Astrocyte (in vitro differentiated cells and primary cell): ENCODE results near the gene IQGAP3. TPM values are rescaled to one million over a fixed set of nuclear protein-coding genes. Genes with fewer than 3 reads are reported as not detected.

Experiments
- DNase-seq: peaks from one replicate; pipeline ENCODE4 v3.0.0-alpha.2; 2010; ENCODE audit warnings: low read depth
- FAIRE-seq: peaks from 2 replicates; lab custom pipeline; 2011; peaks lifted over from hg19 to GRCh38; lab: Jason Lieb, UNC
- H2AFZ ChIP-seq: 2 replicates; pipeline ENCODE4 v1.6.0; 2012; ENCODE audit warnings: low read depth, low read length, inconsistent platforms
- H3K27ac ChIP-seq: 2 replicates; pipeline ENCODE4 v1.5.1; 2011; ENCODE audit warnings: low read depth, low read length, inconsistent platforms
- H3K27me3 ChIP-seq: 2 replicates; pipeline ENCODE4 v1.6.0; 2011; ENCODE audit warnings: low read length, inconsistent platforms; ENCODE audit not compliant: insufficient read depth
- H3K36me3 ChIP-seq: 2 replicates; pipeline ENCODE4 v1.5.1; 2011; ENCODE audit warnings: low read length, inconsistent platforms; ENCODE audit not compliant: insufficient read depth
- H3K4me1 ChIP-seq: 2 replicates; pipeline ENCODE4 v1.5.1; 2011; ENCODE audit warnings: low read length, inconsistent platforms; ENCODE audit not compliant: insufficient read depth
- H3K4me2 ChIP-seq: 2 replicates; pipeline ENCODE4 v1.6.0; 2012; ENCODE audit warnings: low read length, inconsistent platforms
- H3K4me3 ChIP-seq: 2 replicates; pipeline ENCODE4 v1.5.1; 2011; ENCODE audit warnings: low read depth, mild to moderate bottlenecking, low read length, inconsistent platforms; ENCODE audit not compliant: insufficient read depth
- H3K79me2 ChIP-seq: 2 replicates; pipeline ENCODE4 v1.6.0; 2012; ENCODE audit warnings: mild to moderate bottlenecking, low read length, inconsistent platforms; ENCODE audit not compliant: insufficient read depth
- H3K9ac ChIP-seq: 2 replicates; pipeline ENCODE4 v1.6.0; 2012; ENCODE audit warnings: mild to moderate bottlenecking, low read length, inconsistent platforms
- H3K9me3 ChIP-seq: 2 replicates; pipeline ENCODE4 v1.5.1; 2012; ENCODE audit warnings: low read depth, mild to moderate bottlenecking, low read length, inconsistent platforms; ENCODE audit not compliant: insufficient read depth
- H4K20me1 ChIP-seq: 2 replicates; pipeline ENCODE4 v1.6.0; 2012; ENCODE audit warnings: low read length, inconsistent platforms; ENCODE audit not compliant: insufficient read depth
- H3K27ac Mint-ChIP-seq: one replicate; pipeline ENCODE4 v1.8.0; 2021; ENCODE audit warnings: mild to moderate bottlenecking, mixed read lengths; ENCODE audit not compliant: unreplicated experiment
- H3K27me3 Mint-ChIP-seq: one replicate; pipeline ENCODE4 v1.8.0; 2021; ENCODE audit warnings: low read depth, mixed read lengths; ENCODE audit not compliant: unreplicated experiment
- H3K36me3 Mint-ChIP-seq: one replicate; pipeline ENCODE4 v1.8.0; 2021; ENCODE audit warnings: low read depth, mixed read lengths; ENCODE audit not compliant: unreplicated experiment
- H3K4me1 Mint-ChIP-seq: one replicate; pipeline ENCODE4 v1.8.0; 2021; ENCODE audit warnings: low read depth, mixed read lengths; ENCODE audit not compliant: unreplicated experiment
- H3K4me3 Mint-ChIP-seq: one replicate; pipeline ENCODE4 v1.8.0; 2021; ENCODE audit warnings: mild to moderate bottlenecking, moderate library complexity, mixed read lengths; ENCODE audit not compliant: unreplicated experiment
- H3K9me3 Mint-ChIP-seq: one replicate; pipeline ENCODE4 v1.8.0; 2021; ENCODE audit warnings: mild to moderate bottlenecking, mixed read lengths; ENCODE audit not compliant: unreplicated experiment
- EZH2 ChIP-seq: IDR thresholded peaks from 2 replicates; pipeline ENCODE4 v1.6.1; 2012; ENCODE audit warnings: mild to moderate bottlenecking, low read length, inconsistent platforms; ENCODE audit not compliant: insufficient read depth
- total RNA-seq: library from RNA; stranded (reverse); gene quantifications from 2 replicates; pipeline ENCODE4 v1.2.1, GENCODE V29; 2021
- TF ChIP-seq, protein P1 (sequence below): IDR thresholded peaks from 2 replicates; pipeline ENCODE4 v1.5.1; 2011; ENCODE audit warnings: low read depth, mild to moderate bottlenecking, inconsistent platforms, low read length, moderate library complexity; ENCODE audit not compliant: insufficient read depth

Gene IQGAP3
- total RNA-seq, 1 donor from 2014 or later: 2.2 TPM

DNA sequence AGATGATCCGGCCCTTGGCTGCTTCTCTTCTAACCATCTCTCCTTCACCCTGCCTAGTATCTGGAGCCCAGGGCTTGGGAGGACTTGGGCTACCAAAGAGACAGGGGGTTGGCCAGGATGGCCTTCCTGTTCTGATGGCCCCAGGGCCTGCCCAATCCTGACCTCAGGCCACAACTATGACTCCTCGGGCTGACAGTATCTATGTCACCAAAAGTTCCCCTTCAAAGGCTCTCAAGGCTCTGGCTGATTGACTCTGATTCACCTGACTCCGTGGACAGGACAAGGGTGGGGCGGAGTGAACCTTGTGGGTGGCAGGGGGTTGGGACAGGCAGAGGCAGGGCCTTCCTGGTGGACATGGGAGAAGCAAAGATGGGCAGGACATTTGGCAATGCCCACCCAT is 84.5 kb downstream of the IQGAP3 start:
- Histone ChIP-seq H3K9me3 (no peaks in the 10 kb centered on the region), H3K4me1 (peaks cover 32% of the 10 kb centered on the region), H3K4me3 (no peak overlapping the region), H3K36me3 (no peaks in the 10 kb centered on the region), H3K27me3 (no peaks in the 10 kb centered on the region), H4K20me1 (peaks cover 100% of the 10 kb centered on the region), H3K79me2 (peaks cover 100% of the 10 kb centered on the region), H3K4me2 (no peak overlapping the region), H3K27ac (no peak overlapping the region), H2AFZ (no peak overlapping the region), H3K9ac (no peak overlapping the region)
- H3K4me3 Mint-ChIP-seq: no peak overlapping the region
- DNase-seq: no peak
- TF ChIP-seq, protein P1, sequence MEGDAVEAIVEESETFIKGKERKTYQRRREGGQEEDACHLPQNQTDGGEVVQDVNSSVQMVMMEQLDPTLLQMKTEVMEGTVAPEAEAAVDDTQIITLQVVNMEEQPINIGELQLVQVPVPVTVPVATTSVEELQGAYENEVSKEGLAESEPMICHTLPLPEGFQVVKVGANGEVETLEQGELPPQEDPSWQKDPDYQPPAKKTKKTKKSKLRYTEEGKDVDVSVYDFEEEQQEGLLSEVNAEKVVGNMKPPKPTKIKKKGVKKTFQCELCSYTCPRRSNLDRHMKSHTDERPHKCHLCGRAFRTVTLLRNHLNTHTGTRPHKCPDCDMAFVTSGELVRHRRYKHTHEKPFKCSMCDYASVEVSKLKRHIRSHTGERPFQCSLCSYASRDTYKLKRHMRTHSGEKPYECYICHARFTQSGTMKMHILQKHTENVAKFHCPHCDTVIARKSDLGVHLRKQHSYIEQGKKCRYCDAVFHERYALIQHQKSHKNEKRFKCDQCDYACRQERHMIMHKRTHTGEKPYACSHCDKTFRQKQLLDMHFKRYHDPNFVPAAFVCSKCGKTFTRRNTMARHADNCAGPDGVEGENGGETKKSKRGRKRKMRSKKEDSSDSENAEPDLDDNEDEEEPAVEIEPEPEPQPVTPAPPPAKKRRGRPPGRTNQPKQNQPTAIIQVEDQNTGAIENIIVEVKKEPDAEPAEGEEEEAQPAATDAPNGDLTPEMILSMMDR: no peak
- TF ChIP-seq EZH2: no peak
- H3K27ac Mint-ChIP-seq: no peak overlapping the region
- no peaks in the 10 kb centered on the region for H3K9me3 Mint-ChIP-seq
- peaks cover 50% of the 10 kb centered on the region for H3K4me1 Mint-ChIP-seq
- peaks cover 13% of the 10 kb centered on the region for H3K36me3 Mint-ChIP-seq
- no peaks in the 10 kb centered on the region for H3K27me3 Mint-ChIP-seq
- no peak for FAIRE-seq

DNA sequence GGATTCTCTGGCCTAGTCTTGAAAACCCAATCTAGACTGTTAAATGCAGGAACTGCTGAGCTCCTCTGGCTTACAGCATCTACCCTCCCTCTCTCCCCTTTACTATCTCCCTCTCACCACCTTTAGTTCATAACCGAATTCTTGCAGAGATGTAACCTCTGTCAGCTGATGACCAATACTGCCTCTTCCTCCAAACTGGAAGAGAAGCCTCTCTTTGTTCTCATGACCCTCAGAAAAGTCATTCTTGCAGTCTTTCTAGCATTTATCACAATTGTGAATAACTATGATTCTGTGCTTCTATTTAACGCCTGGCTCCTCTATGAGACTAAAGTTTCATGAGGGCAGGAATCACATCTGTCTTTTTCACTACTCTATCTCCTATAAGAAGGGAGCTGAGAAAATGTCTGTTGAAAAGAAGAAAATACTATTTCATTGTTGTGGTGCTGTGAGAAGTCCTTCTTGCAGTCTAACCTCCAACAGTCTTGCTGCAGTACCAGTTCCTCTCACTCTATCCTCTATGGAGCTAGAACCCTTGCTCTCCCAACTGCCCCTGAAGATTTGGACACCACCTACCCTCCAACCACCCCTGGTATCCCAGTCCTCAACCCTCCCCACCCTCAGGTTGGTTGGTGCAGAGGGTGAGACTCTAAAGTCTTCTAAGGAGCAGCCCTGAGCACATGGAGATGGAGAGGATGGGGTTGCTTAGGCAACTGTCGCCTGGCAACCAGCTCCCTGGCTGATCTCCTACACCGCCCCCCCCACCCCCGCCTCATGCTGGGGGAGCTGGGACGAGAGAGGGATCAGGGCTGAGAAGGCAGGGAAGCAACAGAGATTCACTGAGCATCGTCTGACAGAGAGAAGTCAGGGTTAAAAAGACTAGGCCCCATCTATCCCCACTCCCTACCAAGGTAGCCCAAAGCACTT is 85.7 kb downstream of the IQGAP3 start:
- Histone ChIP-seq H3K4me3 (no peak overlapping the region), H3K9ac (no peak overlapping the region), H3K9me3 (no peaks in the 10 kb centered on the region), H3K79me2 (peaks cover 93% of the 10 kb centered on the region), H3K4me2 (no peak overlapping the region), H3K27ac (no peak overlapping the region), H3K36me3 (peaks cover 7% of the 10 kb centered on the region), H4K20me1 (peaks cover 100% of the 10 kb centered on the region), H3K27me3 (no peaks in the 10 kb centered on the region), H3K4me1 (peaks cover 28% of the 10 kb centered on the region), H2AFZ (no peak overlapping the region)
- H3K36me3 Mint-ChIP-seq: peaks cover 16% of the 10 kb centered on the region
- no peak overlapping the region for H3K4me3 Mint-ChIP-seq
- FAIRE-seq (no peak), DNase-seq (no peak)
- H3K4me1 Mint-ChIP-seq: peaks cover 42% of the 10 kb centered on the region
- H3K9me3 Mint-ChIP-seq: no peaks in the 10 kb centered on the region
- H3K27ac Mint-ChIP-seq: no peak overlapping the region
- TF ChIP-seq, protein P1: no peak
- no peak for TF ChIP-seq EZH2
- H3K27me3 Mint-ChIP-seq: no peaks in the 10 kb centered on the region

DNA sequence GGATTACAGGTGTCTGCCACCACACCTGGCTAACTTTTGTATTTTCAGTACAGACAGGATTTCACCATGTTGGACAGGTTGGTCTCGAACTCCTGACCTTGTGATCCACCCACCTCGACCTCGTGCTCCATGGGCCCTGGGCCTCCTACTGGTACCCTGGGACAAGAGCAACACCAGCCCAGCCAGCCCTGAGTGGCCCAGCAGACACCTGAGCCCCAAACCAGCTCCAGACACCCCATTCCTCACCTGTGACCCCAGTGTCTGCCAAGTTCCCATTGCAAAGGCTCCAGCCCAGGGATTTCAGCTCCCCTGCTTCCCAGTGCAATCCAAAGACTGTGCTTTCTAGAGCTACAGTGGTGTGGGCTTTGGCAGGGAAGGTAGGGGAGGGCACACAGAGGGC is 86.4 kb downstream of the IQGAP3 start:
- Histone ChIP-seq H4K20me1 (peaks cover 100% of the 10 kb centered on the region), H3K9me3 (no peaks in the 10 kb centered on the region), H3K27ac (no peak overlapping the region), H3K4me2 (no peak overlapping the region), H3K4me3 (no peak overlapping the region), H3K9ac (no peak overlapping the region), H3K27me3 (no peaks in the 10 kb centered on the region), H2AFZ (no peak overlapping the region), H3K79me2 (peaks cover 86% of the 10 kb centered on the region), H3K36me3 (peaks cover 8% of the 10 kb centered on the region), H3K4me1 (peaks cover 21% of the 10 kb centered on the region)
- no peaks in the 10 kb centered on the region for H3K9me3 Mint-ChIP-seq
- DNase-seq (no peak), FAIRE-seq (no peak)
- no peak overlapping the region for H3K4me3 Mint-ChIP-seq
- no peaks in the 10 kb centered on the region for H3K27me3 Mint-ChIP-seq
- peaks cover 35% of the 10 kb centered on the region for H3K4me1 Mint-ChIP-seq
- TF ChIP-seq EZH2: no peak
- no peak overlapping the region for H3K27ac Mint-ChIP-seq
- H3K36me3 Mint-ChIP-seq: peaks cover 18% of the 10 kb centered on the region
